ENCODE measurements around the gene IQGAP3. TPM values are rescaled to one million over a fixed set of nuclear protein-coding genes. Genes with fewer than 3 reads are reported as not detected.
"Not testable (repeated sequence)": the region's sequence is repeated elsewhere in the genome, so short reads cannot be mapped to it uniquely, and the experiment has no call there.

Gene IQGAP3
- total and polyA plus RNA-seq, 9 donors, result 0.05 to 1.2 (median 0.30) TPM; not detected in 1

GRCh38 chr1:156615946-156616345 lies 43.6 kb upstream of the IQGAP3 start:
- no peak for DNase-seq
- H3K27ac ChIP-seq, result no peak overlapping the region
- 8 to 13% (median 8%) methylated on average over 4 of the region's 4 CpGs for WGBS, 3 donors
- intact Hi-C loops (cut with DNase I), result loop anchor here in 1 of 4 donors (10.0 kb wide), 1 partner anchor 261 kb away; no protein-coding TSS in a partner anchor
- no peaks in the 10 kb centered on the region for H3K9me3 ChIP-seq
- H3K4me1 ChIP-seq (ENCODE audit: insufficient read depth), result no peaks in the 10 kb centered on the region
- no peaks in the 10 kb centered on the region for H3K36me3 ChIP-seq
- no peak overlapping the region for H3K4me3 ChIP-seq
- H3K27me3 ChIP-seq, result no peaks in the 10 kb centered on the region
- TF ChIP-seq CTCF (IDR thresholded peaks at IDR 0.05), result no peak
- no peak for TF ChIP-seq EP300 (IDR thresholded peaks at IDR 0.05)
- no peak for TF ChIP-seq POLR2A (IDR thresholded peaks at IDR 0.05)

- Histone ChIP-seq H3K9me3 (no peaks in the 10 kb centered on the region), H3K4me1 (ENCODE audit: insufficient read depth) (no peaks in the 10 kb centered on the region), H3K27ac (no peak overlapping the region), H3K4me3 (no peak overlapping the region), H3K36me3 (no peaks in the 10 kb centered on the region), H3K27me3 (no peaks in the 10 kb centered on the region)
- TF ChIP-seq EP300 (IDR thresholded peaks at IDR 0.05), result no peak
- no peak for DNase-seq
- intact Hi-C loops (cut with DNase I), result loop anchor here in 1 of 4 donors (10.0 kb wide), 1 partner anchor 258 kb away; no protein-coding TSS in a partner anchor
- 45 to 50% (median 50%) methylated on average over 3 of the region's 3 CpGs for WGBS, 3 donors
Measured at GRCh38 chr1:156612666-156613065, 40.3 kb upstream of the IQGAP3 start.

- 84 to 89% (median 89%) methylated on average over 9 of the region's 9 CpGs for WGBS, 3 donors
- H3K27me3 ChIP-seq; H3K36me3 ChIP-seq; H3K9me3 ChIP-seq; H3K4me3 ChIP-seq; H3K27ac ChIP-seq; H3K4me1 ChIP-seq (ENCODE audit: insufficient read depth); DNase-seq: not testable (repeated sequence)
- intact Hi-C loops (cut with DNase I), result loop anchor here in 1 of 4 donors (10.0 kb wide), 1 partner anchor 255 kb away; no protein-coding TSS in a partner anchor
Measured at GRCh38 chr1:156610072-156610471, 37.7 kb upstream of the IQGAP3 start.

GRCh38 chr1:156608981-156609380 lies 36.6 kb upstream of the IQGAP3 start:
- Histone ChIP-seq H3K4me1 (ENCODE audit: insufficient read depth) (no peaks in the 10 kb centered on the region), H3K9me3 (no peaks in the 10 kb centered on the region), H3K36me3 (no peaks in the 10 kb centered on the region), H3K27me3 (no peaks in the 10 kb centered on the region), H3K4me3 (no peak overlapping the region), H3K27ac (no peak overlapping the region)
- no peak for TF ChIP-seq CTCF (IDR thresholded peaks at IDR 0.05)
- TF ChIP-seq POLR2A (IDR thresholded peaks at IDR 0.05), result no peak
- no peak for TF ChIP-seq EP300 (IDR thresholded peaks at IDR 0.05)
- 30 to 37% (median 34%) methylated on average over 6 of the region's 6 CpGs for WGBS, 3 donors
- DNase-seq, result no peak
- intact Hi-C loops (cut with DNase I), result loop anchor here in 3 of 4 donors (5.0 to 10.0 kb wide), 3 partner anchors 124 to 224 kb away; no protein-coding TSS in a partner anchor

GRCh38 chr1:156608036-156608674 lies 35.8 kb upstream of the IQGAP3 start:
- H3K4me1 ChIP-seq (ENCODE audit: insufficient read depth), result no peaks in the 10 kb centered on the region
- no peaks in the 10 kb centered on the region for H3K27me3 ChIP-seq
- peak in 3 of 5 donors; percentile 35 to 68 (median 60) for DNase-seq
- no peak overlapping the region for H3K27ac ChIP-seq
- H3K4me3 ChIP-seq, result no peak overlapping the region
- H3K9me3 ChIP-seq, result no peaks in the 10 kb centered on the region
- 25 to 32% (median 29%) methylated on average over 7 of the region's 7 CpGs for WGBS, 3 donors
- intact Hi-C loops (cut with DNase I), result loop anchor here in 3 of 4 donors (5.0 to 10.0 kb wide), 3 partner anchors 123 to 223 kb away; no protein-coding TSS in a partner anchor
- peak; percentile 66 to 82 (median 71) for TF ChIP-seq CTCF (IDR thresholded peaks at IDR 0.05)
- no peak for TF ChIP-seq POLR2A (IDR thresholded peaks at IDR 0.05)
- TF ChIP-seq EP300 (IDR thresholded peaks at IDR 0.05), result no peak
- H3K36me3 ChIP-seq, result no peaks in the 10 kb centered on the region

- not testable (repeated sequence) for H3K27ac ChIP-seq; DNase-seq; H3K4me1 ChIP-seq (ENCODE audit: insufficient read depth); H3K27me3 ChIP-seq; H3K4me3 ChIP-seq; H3K9me3 ChIP-seq; H3K36me3 ChIP-seq
- intact Hi-C loops (cut with DNase I), result loop anchor here in 3 of 4 donors (5.0 to 10.0 kb wide), 3 partner anchors 123 to 223 kb away; no protein-coding TSS in a partner anchor
- 82 to 90% (median 89%) methylated on average over 4 of the region's 4 CpGs for WGBS, 3 donors
Measured at GRCh38 chr1:156607344-156607743, 35.0 kb upstream of the IQGAP3 start.

Data from ovary (tissue), 9 donors.